Stimulated activated CD4-positive, alpha-beta T cell treated with anti-CD3 and anti-CD28 coated beads, Interleukin-12 subunit alpha, Interleukin-12 subunit beta, amount 100 ng/mL, for 4 hours (primary cell): ENCODE data around the gene U2SURP.
"Not testable (repeated sequence)": the region's sequence is repeated elsewhere in the genome, so short reads cannot be mapped to it uniquely, and the experiment has no call there.

Experiments
- DNase-seq: peaks from one replicate; pipeline ENCODE4 v3.0.0-alpha.2; 2020

Gene U2SURP

GRCh38 chr3:143073983-143074382 is 72.6 kb downstream of the U2SURP start:
- not testable (repeated sequence) for DNase-seq

- DNase-seq: no peak
These were observed 77.5 kb downstream of the U2SURP start for GRCh38 chr3:143078883-143079282.

- no peak for DNase-seq
These were observed 78.8 kb downstream of the U2SURP start for GRCh38 chr3:143080196-143080595.

GRCh38 chr3:143081365-143081764 is 80.0 kb downstream of the U2SURP start:
- no peak for DNase-seq

GRCh38 chr3:143081844-143082778 is 80.7 kb downstream of the U2SURP start:
- no peak for DNase-seq

- DNase-seq: no peak
These were observed 82.4 kb downstream of the U2SURP start for GRCh38 chr3:143083781-143084180.

- DNase-seq: no peak
These were observed 83.7 kb downstream of the U2SURP start for GRCh38 chr3:143084856-143085731.

GRCh38 chr3:143088835-143089234 is 87.5 kb downstream of the U2SURP start:
- DNase-seq: no peak

GRCh38 chr3:143089965-143090364 is 88.6 kb downstream of the U2SURP start:
- no peak for DNase-seq

- DNase-seq: no peak
These were observed 89.1 kb downstream of the U2SURP start for GRCh38 chr3:143090486-143090885.

GRCh38 chr3:143090976-143091837 is 89.8 kb downstream of the U2SURP start:
- DNase-seq: no peak

GRCh38 chr3:143092191-143092590 is 90.8 kb downstream of the U2SURP start:
- DNase-seq: no peak

- DNase-seq: no peak
These were observed 94.4 kb downstream of the U2SURP start for GRCh38 chr3:143095813-143096212.

GRCh38 chr3:143098032-143098764 is 96.8 kb downstream of the U2SURP start:
- no peak for DNase-seq

GRCh38 chr3:143099210-143099609 is 97.8 kb downstream of the U2SURP start:
- no peak for DNase-seq

- DNase-seq: no peak
These were observed 98.3 kb downstream of the U2SURP start for GRCh38 chr3:143099690-143100089.

- DNase-seq: no peak
These were observed 99.1 kb downstream of the U2SURP start for GRCh38 chr3:143100451-143100850.

GRCh38 chr3:143101792-143102381 is 100.5 kb downstream of the U2SURP start:
- no peak for DNase-seq

GRCh38 chr3:143103652-143104051 is 102.3 kb downstream of the U2SURP start:
- no peak for DNase-seq

GRCh38 chr3:143105170-143105569 is 103.8 kb downstream of the U2SURP start:
- DNase-seq: no peak

- DNase-seq: no peak
These were observed 108.5 kb downstream of the U2SURP start for GRCh38 chr3:143109861-143110260.
